Progenitor cell of endocrine pancreas (in vitro differentiated cells): ENCODE measurements around the gene ID2. TPM values are rescaled to one million over a fixed set of nuclear protein-coding genes. Genes with fewer than 3 reads are reported as not detected.

Experiments used
- DNase-seq: peaks from one replicate; pipeline ENCODE4 v3.0.0; 2021; ENCODE audit warnings: low spot score; ENCODE audit not compliant: unreplicated experiment
- H3K27ac Mint-ChIP-seq: 2 replicates; pipeline ENCODE4 v1.8.0; 2021; ENCODE audit warnings: mild to moderate bottlenecking, moderate library complexity, mixed read lengths
- H3K27me3 Mint-ChIP-seq: 2 replicates; pipeline ENCODE4 v1.8.0; 2021; ENCODE audit warnings: mixed read lengths
- H3K36me3 Mint-ChIP-seq: 2 replicates; pipeline ENCODE4 v1.8.0; 2022; ENCODE audit warnings: mixed read lengths; ENCODE audit not compliant: insufficient read depth
- H3K4me1 Mint-ChIP-seq: 2 replicates; pipeline ENCODE4 v1.8.0; 2021; ENCODE audit warnings: low read depth, mixed read lengths
- H3K4me3 Mint-ChIP-seq: 2 replicates; pipeline ENCODE4 v1.8.0; 2021; ENCODE audit warnings: low read depth, mild to moderate bottlenecking, moderate library complexity, mixed read lengths
- H3K9me3 Mint-ChIP-seq: 2 replicates; pipeline ENCODE4 v1.8.0; 2021; ENCODE audit warnings: low read depth, mixed read lengths
- total RNA-seq: library from RNA; stranded (reverse); gene quantifications from 2 replicates; pipeline ENCODE4 v1.2.1, GENCODE V29; 2021
- TF ChIP-seq, protein P1 (sequence below): fragments of 200-600 bp; sonication (generic); IDR thresholded peaks from one replicate; pipeline ENCODE4 v1.5.0; 2021; ENCODE audit warnings: antibody characterized with exemption, mild to moderate bottlenecking; ENCODE audit not compliant: unreplicated experiment

The ID2 gene
- total RNA-seq, 1 donor from 2014 or later, result 304 TPM

DNA sequence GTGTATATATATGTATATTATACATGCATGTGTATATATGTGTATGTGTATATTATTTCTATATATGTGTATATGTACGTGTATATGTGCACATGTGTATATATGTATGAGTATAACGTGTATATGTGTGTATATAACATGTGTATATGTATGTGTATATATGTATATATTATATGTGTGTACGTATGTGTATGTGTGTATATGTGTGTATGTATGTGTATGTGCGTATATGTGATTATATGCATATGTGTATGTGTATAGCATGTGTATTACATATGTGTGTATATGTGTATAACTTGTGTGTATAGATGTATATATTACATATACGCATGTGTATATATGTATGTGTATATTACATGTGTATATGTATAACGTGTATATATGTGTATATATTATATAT is 32.1 kb upstream of the ID2 start:
- DNase-seq, result no peak
- H3K27ac Mint-ChIP-seq, result no peak overlapping the region
- no peaks in the 10 kb centered on the region for H3K4me1 Mint-ChIP-seq
- no peaks in the 10 kb centered on the region for H3K36me3 Mint-ChIP-seq
- no peak overlapping the region for H3K4me3 Mint-ChIP-seq
- TF ChIP-seq, protein P1, sequence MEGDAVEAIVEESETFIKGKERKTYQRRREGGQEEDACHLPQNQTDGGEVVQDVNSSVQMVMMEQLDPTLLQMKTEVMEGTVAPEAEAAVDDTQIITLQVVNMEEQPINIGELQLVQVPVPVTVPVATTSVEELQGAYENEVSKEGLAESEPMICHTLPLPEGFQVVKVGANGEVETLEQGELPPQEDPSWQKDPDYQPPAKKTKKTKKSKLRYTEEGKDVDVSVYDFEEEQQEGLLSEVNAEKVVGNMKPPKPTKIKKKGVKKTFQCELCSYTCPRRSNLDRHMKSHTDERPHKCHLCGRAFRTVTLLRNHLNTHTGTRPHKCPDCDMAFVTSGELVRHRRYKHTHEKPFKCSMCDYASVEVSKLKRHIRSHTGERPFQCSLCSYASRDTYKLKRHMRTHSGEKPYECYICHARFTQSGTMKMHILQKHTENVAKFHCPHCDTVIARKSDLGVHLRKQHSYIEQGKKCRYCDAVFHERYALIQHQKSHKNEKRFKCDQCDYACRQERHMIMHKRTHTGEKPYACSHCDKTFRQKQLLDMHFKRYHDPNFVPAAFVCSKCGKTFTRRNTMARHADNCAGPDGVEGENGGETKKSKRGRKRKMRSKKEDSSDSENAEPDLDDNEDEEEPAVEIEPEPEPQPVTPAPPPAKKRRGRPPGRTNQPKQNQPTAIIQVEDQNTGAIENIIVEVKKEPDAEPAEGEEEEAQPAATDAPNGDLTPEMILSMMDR, result no peak
- peaks cover 3% of the 10 kb centered on the region for H3K9me3 Mint-ChIP-seq
- H3K27me3 Mint-ChIP-seq, result no peaks in the 10 kb centered on the region

DNA sequence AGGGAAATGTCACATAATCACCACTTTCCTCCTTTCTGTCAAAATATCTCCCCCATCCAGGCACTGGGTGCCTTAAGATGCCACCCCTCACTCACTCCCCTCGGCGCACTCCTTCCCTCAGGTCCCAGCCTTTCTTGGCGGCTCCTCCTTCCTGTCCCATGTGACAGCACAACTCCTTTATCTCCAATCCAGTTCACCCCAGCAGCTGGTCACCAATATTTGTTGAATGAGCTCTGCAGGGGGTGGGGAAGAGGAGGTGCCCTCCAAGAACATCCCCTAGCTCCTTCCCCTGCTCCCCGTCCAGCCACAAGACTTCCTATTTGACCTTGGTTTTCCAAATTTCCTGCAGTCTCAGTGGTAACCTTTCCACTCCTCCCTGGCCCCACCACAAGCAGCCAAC is 31.6 kb upstream of the ID2 start:
- H3K27me3 Mint-ChIP-seq, result no peaks in the 10 kb centered on the region
- no peak for DNase-seq
- no peaks in the 10 kb centered on the region for H3K4me1 Mint-ChIP-seq
- peaks cover 3% of the 10 kb centered on the region for H3K9me3 Mint-ChIP-seq
- peak overlapping the region; percentile 13 for H3K27ac Mint-ChIP-seq
- no peak overlapping the region for H3K4me3 Mint-ChIP-seq
- no peaks in the 10 kb centered on the region for H3K36me3 Mint-ChIP-seq
- TF ChIP-seq, protein P1, result no peak

DNA sequence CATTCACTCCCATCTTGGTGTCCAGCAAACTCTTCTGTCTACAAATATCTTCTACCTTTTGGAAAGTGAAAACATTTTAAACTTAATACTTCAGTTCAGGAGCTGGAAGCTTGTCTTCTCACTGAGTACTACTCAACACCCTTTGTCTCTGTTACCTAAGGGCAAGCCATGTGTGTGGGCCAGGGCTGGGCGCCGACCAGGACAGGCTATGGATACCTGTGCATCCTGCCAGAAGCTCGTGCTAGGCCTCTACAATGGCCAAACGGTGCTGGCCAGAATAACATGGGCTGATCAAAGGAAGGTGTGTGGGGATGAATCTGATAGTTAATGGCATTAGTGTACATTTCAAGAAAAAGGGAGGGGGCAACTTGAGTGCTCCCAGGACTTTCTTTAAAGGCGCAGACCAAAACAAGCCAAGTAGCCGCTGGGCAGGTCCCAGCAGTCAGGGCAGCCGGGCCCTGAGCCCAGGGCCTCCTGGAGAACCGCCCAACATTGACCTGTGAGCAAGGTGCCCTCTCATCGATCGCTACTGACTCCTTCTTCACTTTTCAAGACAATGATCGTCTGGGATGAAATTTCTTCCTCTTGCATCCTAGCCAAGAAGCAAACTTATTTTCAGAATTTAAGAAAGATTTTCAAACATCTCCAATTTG is 29.0 kb upstream of the ID2 start:
- TF ChIP-seq, protein P1, result no peak
- peaks cover 3% of the 10 kb centered on the region for H3K9me3 Mint-ChIP-seq
- no peaks in the 10 kb centered on the region for H3K36me3 Mint-ChIP-seq
- no peak for DNase-seq
- H3K4me3 Mint-ChIP-seq, result no peak overlapping the region
- H3K4me1 Mint-ChIP-seq, result peaks cover 4% of the 10 kb centered on the region
- H3K27me3 Mint-ChIP-seq, result no peaks in the 10 kb centered on the region
- H3K27ac Mint-ChIP-seq, result no peak overlapping the region

DNA sequence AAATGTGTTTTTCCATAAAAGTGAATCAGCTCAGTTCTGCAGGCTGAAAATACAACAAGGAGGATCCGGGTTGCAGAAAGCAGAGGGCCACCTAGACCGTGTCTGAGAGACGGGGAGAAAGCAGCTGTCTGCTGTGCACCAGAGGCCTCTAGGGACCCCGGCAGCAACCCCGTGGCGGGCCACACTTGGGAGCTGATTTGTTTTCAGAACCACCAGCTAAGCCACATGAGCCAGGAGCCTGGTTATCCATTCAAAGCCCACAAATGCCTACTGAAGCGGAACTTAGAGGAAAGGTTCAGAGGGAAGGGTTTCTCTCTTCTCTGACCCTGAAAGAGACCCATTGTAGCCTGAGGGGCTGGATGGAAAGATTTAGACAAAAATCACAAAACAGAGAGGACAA is 28.4 kb upstream of the ID2 start:
- peaks cover 4% of the 10 kb centered on the region for H3K4me1 Mint-ChIP-seq
- no peak for DNase-seq
- H3K4me3 Mint-ChIP-seq, result no peak overlapping the region
- H3K9me3 Mint-ChIP-seq, result peaks cover 3% of the 10 kb centered on the region
- H3K36me3 Mint-ChIP-seq, result no peaks in the 10 kb centered on the region
- TF ChIP-seq, protein P1, result no peak
- H3K27me3 Mint-ChIP-seq, result no peaks in the 10 kb centered on the region
- H3K27ac Mint-ChIP-seq, result no peak overlapping the region

DNA sequence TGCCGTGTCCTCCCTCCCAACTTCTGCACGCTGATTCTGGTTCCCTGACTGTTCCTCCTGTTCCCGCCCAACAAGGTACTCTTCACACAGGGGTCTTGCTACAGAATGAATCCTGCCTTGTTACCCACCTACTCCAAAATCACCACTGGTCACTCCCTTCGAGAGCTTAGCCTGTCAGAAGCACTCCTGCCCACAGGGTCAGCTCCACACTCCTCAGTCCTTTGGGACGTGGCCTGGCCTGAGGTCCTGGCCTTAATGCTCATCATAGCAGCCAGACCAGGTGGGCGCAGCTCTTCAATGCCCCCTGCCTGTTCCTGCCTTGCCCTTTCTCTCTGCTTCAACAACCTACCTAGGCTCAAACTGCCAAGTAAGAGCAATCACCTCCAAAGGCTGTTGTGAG is 27.8 kb upstream of the ID2 start:
- Mint-ChIP-seq H3K36me3 (no peaks in the 10 kb centered on the region), H3K27ac (no peak overlapping the region), H3K4me3 (no peak overlapping the region), H3K4me1 (peaks cover 4% of the 10 kb centered on the region), H3K9me3 (peaks cover 3% of the 10 kb centered on the region), H3K27me3 (no peaks in the 10 kb centered on the region)
- no peak for DNase-seq
- TF ChIP-seq, protein P1, result no peak
